Activated CD8-positive, alpha-beta memory T cell treated with anti-CD3 and anti-CD28 coated beads for 1 hour (primary cell): Measurements from ENCODE around the gene PIK3R5.

Experiments used
- DNase-seq, 2 donors: peaks; one replicate each; pipeline ENCODE4 v3.0.0-alpha.2; 2020; ENCODE audit warnings: low read depth in 1 of 2; ENCODE audit errors: extremely low read depth in 1 of 2

The PIK3R5 gene, protein sequence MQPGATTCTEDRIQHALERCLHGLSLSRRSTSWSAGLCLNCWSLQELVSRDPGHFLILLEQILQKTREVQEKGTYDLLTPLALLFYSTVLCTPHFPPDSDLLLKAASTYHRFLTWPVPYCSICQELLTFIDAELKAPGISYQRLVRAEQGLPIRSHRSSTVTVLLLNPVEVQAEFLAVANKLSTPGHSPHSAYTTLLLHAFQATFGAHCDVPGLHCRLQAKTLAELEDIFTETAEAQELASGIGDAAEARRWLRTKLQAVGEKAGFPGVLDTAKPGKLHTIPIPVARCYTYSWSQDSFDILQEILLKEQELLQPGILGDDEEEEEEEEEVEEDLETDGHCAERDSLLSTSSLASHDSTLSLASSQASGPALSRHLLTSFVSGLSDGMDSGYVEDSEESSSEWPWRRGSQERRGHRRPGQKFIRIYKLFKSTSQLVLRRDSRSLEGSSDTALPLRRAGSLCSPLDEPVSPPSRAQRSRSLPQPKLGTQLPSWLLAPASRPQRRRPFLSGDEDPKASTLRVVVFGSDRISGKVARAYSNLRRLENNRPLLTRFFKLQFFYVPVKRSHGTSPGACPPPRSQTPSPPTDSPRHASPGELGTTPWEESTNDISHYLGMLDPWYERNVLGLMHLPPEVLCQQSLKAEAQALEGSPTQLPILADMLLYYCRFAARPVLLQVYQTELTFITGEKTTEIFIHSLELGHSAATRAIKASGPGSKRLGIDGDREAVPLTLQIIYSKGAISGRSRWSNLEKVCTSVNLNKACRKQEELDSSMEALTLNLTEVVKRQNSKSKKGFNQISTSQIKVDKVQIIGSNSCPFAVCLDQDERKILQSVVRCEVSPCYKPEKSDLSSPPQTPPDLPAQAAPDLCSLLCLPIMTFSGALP

DNA sequence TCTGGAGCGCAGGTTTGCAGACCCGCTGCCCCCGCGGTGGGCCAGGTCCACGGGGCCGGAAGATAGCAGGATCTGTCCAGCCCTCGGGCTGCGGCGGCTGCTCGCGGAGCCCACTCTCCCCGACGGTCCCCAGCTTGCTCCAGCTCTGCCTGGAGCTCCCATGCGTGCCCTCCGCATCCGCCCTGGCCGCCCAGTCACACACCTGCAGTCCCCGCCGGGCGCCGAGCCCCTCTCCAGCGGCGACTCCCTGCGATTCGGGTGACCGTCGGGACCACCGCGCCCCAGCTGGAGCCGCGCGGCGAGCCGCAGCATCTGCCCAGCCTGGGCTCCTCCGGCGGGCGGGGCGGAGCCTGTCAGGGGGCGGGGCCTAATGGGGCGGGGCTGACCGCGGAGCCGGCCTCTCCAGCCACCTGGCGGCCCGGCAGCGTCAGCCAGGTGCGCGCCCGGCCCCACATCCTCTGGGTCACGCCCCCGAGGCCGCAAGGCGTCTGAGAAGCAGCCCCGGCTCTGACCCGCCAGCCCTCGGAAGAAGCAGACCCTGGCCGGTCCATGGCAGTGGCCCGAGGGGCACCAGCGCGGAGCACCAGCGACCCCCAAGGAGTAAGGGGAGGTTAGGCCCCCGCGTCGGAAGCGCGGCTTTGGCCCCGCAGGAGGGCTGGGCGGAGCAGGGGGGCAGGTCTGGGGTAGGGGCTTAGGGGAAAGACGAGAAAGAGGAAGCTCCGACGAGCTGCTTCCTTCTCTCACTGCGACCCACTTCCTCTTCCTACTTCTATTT, at the start of gene PIK3R5:
Gene PIK3R5 (minus strand): TSS at position 314 of the 775 bp plus-strand sequence. CDS start 54,213 bp downstream, outside the sequence.
- peak; percentile 58 to 76 for DNase-seq

DNA sequence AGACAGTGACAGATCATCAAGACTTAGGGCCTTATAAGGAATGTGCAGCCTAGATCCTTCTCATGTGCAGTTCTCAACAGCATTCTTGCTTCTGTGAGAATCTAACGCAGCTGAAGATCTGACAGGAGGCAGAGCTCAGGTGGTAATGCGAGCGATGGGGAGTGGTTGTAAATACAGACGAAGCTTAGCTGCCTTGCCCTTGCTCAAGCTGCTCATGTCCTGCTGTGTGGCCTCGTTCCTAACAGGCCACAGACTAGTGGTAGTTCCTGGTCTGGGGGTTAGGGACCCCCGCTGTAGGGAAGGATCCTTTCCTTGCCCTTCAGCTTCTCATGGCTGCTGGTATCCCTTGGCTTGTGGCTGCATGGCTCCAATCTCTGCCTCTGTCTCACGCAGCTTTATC, 45.5 kb upstream of the PIK3R5 start:
- no peak for DNase-seq

DNA sequence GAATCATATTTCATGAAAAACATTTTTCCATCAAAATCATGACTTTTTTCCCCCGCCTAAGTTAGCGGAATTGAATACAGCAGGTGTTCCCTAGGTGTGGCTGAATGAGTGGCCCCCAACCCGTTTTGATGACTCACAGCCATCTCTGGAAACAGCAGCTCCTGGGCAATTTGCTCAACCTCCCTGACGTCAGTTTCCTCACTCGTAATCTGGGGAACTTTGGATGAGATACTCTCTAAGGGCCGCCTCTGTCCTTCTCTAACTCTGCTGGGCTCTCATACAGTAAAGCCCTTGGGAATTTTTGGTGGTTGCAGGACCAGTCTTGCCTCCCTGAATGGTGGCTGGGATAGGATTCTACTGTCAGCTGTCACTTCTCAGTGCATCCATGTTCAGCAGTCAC, 44.2 kb upstream of the PIK3R5 start:
- DNase-seq, result no peak

DNA sequence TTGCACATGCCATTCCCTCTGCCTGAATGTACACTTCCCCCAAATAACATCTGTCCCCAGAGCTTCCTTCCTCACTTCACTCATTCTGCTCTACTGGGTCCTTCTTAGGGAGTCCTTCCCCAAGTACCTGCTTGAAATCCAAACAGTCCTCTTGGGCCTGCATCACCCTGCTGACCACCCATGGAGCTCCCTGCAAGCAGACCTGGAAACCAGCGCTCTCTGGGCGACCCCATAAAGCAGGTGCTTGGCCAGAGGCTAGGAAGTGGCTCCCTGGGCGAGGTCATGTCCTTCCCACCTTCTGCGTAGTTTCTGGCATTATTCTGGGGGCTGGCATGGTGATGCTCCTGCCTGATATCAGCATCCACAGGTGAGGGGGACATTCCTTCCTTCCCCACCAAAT, 43.6 kb upstream of the PIK3R5 start:
- DNase-seq, result no peak

DNA sequence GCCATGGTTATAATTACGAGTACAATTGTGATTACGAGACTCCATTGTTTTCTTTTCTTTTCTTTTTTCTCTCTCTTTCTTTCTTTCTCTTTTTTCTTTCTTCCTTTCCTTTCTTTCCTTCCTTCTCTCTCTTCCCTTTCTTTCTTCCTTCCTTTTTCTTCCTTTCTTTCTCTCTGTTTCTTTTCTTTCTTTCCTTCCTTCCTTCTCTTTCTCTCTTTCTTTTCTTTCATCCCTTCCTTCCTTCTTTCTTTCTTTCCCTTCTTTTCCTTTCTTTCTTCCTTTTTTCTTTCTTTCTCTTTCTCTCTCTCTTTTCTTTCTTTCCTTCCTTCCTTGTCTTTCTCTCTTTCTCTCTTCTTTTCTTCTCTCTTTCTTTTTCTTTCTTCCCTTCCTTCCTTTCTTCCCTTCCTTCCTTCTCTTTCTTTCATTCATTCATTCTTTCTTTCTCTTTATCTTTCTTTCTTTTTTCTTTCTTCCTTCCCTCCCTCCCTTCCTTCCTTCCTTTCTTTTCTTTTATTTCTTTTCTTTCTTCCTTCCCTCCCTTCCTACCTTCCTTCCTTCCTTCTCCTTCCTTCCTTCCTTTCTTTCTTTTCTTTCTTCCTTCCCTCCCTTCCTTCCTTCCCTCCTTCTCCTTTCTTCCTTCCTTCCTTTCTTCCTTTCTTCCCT, 41.7 kb upstream of the PIK3R5 start:
- no peak for DNase-seq

DNA sequence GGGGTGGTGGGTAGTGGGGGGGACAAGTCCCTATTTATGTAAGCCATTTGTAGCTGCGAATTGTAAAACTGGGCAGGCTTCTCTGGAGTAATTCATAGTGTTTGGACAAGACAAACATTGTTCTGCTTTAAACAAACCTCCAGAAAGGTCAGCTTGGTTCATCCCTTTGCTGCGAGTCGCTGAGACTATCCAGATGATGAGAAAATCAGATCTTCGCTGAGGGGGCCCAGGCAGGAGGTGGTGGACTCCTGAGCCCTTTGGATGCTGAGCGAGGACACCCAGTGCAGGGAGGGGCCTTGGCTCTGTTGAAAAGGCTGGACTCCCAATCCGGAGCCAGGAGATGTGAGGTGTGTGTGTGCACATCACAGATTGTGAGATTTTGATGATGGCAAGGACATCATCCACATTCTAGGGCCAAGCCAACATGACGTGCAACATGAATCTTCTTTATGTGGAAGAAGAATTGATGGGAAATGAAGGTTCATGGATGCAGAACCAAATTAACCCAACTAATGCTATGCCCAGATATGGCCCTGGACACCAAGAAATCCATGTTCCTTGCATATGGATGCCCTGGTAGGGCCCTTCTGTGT, 40.8 kb upstream of the PIK3R5 start:
- DNase-seq, result no peak

DNA sequence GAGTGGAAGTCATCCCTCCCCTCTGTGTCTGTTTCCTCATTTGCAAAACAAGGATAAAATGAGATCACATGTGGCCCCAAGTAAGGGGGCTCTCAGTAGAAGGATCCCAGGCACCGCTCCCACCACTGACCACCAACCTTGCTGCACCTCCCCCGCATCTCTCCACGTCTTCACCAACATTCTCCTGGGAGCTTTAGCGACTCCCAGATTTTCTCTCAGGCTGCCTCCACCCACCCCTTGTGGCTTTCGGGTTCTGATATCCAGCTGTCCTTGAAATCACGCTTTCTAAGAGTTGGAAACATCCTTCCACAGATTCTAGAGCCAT, 39.4 kb upstream of the PIK3R5 start:
- no peak for DNase-seq

DNA sequence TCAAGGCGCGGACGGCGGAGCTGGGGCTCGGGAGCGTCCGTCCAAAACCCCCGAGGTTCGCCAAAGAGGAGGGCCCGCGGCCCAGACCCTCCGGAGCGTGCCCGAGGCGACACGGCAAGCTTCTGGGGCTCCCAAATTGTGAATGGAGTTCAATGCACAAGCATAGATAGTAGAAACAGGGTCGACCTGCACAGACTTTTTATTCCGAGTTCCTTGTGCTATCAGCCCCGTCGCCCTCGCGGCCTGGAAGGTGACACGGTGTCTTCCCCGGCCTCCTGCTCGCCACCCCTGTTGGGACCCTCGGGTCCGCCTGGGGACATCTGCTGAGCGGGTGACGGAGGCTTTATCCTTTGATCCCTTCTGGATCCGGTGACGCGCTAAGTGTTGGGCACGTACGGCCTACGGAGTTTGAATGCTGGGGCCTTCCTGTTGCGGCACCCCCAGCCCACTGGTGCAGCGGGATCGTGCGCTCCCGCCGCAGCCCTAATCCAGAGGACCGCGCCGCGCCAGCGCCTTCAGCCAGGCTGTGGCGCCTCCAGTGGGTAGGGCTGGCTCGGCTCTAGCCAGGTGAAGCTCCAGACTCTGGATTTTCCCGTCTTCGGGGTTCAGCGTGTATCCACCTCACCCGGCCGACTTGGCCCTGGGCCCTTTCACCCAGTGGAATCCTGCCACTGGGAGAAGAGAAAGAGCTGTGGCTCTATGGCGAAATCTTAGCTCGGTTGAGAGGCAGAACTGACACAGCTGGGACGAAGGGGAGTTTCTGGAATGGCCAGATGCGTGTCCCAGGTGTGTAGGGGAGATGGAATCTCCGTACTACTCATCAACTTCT, 38.8 kb upstream of the PIK3R5 start:
- no peak for DNase-seq

DNA sequence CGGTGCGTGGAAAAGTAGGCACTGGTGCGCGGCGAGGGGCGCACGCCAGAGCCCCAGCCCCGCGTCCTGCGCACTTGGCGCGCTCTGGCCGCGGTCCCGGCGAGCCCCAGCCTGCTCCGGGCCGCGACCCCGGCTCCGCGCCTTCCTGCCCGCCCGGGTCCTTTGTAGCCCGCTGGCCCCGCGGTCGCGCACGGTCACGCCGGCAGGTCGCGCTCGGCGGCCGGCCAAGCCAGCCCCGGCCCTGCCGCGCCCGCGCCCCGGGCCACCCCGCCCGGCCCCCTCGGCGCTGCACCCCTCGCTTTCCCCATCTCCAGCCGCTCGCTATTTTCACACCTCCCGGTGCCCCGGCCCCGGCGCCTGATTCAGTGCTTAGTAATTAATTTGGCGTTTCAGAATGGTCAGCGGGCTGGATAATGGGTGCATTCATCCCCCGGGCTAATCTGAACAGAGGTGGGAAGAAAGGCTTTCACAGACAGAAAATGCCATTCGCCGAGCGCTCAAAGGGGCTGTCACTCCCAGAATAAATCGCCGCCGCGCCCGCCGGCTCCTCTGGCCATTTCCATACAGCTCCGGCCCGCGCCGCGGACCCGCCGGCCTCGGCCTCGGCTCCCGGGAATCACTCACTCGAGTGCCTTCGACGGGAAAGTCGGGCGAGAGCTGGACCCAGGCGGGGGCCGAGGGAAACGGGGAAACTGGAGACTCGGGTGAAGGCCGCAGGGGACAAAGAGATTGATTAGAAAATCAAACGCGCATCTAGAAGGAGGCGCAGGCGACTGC, 38.0 kb upstream of the PIK3R5 start:
- no peak for DNase-seq

DNA sequence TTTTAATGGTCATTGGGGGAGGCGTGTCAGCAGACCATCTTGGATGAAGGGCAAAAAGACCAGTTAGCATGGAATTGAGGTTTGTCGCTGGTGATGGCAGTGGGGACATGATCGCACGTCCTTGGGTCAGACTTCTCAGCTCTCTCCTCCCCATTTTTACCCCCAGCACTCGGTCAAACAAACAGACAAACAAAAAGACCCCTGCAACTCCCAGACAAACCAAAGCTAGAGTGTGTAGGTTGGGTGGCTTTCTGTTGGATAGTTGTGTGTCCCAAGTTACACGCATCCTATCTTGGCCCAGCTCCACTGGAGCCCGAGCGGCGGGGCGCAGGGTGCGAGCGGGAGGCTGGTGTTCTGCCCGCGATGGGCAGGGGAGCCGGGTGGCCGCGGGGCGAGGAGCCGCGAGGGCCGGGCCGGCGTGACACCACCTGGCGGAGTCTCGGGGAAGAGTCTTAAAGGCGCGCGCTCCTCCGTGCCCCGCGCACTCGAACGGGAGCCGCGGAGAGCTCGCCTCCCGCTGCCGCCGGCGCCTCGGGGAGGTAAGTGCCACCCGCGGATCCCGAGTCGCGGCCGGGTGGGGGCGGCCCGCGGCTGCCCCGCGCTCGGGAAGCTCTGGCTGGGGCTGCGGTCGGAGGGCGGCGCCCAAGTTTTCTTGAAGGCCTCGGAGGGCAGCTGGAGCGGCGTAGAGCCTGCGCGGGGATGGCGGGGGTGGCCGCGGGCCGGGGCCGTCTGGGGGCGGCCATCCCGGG, 37.3 kb upstream of the PIK3R5 start:
- no peak for DNase-seq

DNA sequence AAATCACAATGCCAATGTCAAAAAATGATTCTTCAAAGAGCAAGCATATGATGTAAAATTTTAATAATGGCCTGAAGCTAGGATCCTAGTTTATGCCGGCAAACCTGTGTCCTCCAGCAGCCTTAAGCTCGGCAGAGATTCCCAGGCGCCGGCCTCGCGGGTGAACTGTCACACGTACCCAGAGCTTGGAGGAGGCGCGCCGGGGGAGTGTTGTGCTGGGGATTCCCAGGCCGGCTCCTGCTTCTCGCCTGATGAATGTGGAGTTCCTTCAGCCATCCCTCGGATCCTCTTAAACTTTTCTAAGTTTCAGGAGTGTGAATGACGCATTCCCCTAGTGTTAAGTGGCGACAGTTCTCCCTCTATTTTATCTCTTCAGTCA, 36.7 kb upstream of the PIK3R5 start:
- no peak for DNase-seq

DNA sequence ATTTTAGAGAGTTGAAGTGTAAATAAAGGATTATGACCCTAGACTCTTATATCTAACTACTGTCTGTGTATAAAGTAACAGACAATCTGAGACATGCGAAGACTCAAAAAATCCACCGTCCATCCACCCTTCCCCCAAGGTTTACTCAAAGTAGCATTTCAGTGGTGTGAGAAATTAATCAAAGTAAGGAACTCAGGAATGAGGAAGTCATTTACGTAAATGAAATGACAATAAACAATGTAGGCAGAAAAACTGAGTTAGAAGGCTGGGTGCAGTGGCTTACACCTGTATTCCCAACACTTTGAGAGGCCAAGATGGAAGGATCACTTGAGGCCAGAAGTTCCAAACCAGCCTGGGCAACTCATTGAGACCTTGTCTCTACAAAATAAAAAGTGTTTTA, 36.1 kb upstream of the PIK3R5 start:
- DNase-seq, result no peak

DNA sequence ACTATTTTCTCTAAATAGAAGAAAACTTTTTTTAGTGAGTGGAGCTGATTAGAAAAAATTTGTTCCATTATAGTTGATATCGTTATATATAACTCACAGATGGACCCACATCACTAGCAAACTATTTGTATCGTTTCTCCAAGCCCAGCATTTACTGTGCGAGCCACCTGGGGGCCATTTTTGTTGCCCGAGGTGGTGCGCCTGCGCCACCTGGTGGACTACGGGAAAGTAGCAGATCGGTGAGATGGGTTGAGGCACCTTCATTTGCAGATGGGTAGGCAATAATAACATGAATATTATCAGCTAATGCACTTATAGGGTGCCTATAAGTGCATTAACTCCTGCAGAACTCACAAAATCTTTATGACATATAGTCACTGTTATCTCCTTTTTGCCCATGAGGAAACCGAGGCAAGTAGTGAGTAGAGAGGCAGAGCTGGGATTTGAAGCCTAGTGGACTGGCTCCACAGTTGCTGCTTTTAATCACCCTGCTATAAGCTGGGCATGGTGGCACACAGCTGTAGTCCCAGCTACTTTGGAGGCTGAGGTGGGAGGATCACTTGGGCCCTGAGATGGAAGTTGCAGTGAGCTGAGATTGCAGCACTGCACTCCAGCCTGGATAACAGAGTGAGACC, 32.6 kb upstream of the PIK3R5 start:
- DNase-seq, result peak; percentile 61 to 71

DNA sequence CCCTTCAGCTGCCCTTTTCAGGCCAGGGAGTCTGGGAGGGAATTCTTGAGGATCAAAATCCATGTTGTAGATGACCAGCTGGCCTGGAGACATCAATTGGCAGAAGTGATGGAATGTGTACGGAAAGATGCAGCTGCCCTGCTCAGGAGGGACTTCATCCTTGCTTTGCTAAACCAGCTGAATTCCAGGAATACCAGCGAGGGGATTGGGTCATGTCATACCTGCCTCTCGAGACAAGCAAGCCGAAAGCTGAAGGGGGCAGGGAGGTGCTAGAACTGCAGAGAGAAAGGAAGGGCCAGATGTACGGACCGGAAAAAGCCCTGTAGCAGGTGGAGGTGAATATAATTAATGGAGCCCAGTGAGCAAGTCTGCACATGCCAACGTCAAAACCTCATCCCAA, 30.2 kb upstream of the PIK3R5 start:
- DNase-seq, result no peak

DNA sequence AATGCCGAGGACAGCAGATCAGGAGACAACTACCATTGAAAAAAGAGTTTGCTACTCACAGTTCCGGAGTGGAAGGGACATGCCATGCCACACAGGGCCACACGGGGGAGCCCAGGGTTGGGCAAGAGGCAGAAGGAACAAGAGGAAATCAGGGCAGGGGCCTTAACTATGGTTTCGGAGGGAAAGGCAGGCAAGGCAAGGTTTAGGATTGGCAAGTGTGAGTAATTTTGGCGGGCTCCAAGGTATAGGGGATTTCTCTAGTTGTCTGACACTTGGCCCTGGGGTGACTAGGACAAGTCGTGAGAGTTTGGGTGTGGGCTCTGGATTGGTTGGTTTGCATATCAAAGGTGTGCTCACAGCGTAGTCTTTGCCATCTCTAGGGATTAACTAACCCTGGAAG, 28.8 kb upstream of the PIK3R5 start:
- DNase-seq, result peak in 1 of 2 donors; percentile 32

DNA sequence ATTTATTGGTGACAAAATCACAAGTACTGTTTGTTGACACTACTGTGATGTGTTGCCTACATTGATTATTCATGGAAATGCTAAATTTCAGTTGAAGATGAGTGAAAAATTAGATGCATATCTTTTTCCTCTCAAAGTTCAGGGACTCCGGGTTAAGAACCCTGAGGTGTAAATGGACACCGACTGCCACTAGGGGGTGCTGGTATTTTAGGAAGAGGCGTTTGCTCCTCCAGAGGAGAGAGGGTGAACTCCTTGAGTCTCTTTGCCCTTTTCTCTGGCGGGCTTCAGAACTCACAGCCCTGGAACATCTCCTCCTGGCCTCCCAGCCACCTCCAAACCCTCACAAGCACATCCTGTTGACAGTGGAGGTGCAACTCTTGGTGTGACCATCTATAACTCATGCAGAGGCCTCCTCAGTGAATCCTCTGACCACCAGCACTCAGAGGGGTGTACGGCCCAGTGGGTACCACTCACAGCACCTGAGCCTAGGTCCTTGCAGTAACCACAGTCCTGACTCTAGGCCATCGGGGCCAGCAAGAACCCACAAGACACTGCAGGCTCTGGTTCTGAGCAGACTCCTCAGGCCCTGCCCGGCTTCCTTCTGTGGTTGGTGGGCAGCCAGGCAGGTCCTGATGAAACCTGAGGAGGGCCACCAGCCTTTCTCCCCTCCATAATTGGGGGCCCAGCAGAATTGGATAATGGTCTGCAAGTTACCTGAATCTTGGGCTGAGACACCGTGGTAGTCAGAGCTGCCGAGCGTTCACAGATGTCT, 26.2 kb upstream of the PIK3R5 start:
- peak; percentile 32 to 41 for DNase-seq
